Stomach (tissue), 9 donors: ENCODE results near the gene C9. TPM values are rescaled to one million over a fixed set of nuclear protein-coding genes. Genes with fewer than 3 reads are reported as not detected.

Source experiments
- DNase-seq, 2 donors: peaks; one replicate each; pipeline versions ENCODE4 v3.0.0 to v3.0.0-alpha.2; 2013 to 2019
- H3K27ac ChIP-seq, 5 donors: fragments of 200-600 bp in 4 of 5; sonication (generic) in 4 of 5; one replicate each; pipeline ENCODE4 v1.5.1; 2013 to 2019; ENCODE audit warnings: mild to moderate bottlenecking in 1 of 5, moderate library complexity in 1 of 5
- H3K27me3 ChIP-seq, 3 donors: fragments of 200-600 bp; sonication (generic); one replicate each; pipeline ENCODE4 v1.5.1; 2017 to 2019; ENCODE audit warnings: mixed run types in 1 of 3
- H3K36me3 ChIP-seq, 4 donors: fragments of 200-600 bp; sonication (generic); 1 replicate in 3 of 4; 2 replicates in 1 of 4; pipeline ENCODE4 v1.5.1; 2016 to 2019
- H3K4me1 ChIP-seq, 4 donors: fragments of 200-600 bp; sonication (generic); one replicate each; pipeline ENCODE4 v1.5.1; 2016 to 2019
- H3K4me3 ChIP-seq, 4 donors: fragments of 200-600 bp; sonication (generic) in 3 of 4; one replicate each; pipeline ENCODE4 v1.5.1; 2016 to 2019; ENCODE audit warnings: mild to moderate bottlenecking in 1 of 4
- H3K9me3 ChIP-seq, 4 donors: fragments of 200-600 bp; sonication (generic); one replicate each; pipeline ENCODE4 v1.5.1; 2016 to 2019
- EP300 ChIP-seq: sonication (generic); formaldehyde crosslinking; IDR thresholded peaks from one replicate; pipeline ENCODE4 v1.6.1; 2017; ENCODE audit warnings: antibody characterized with exemption
- POLR2A ChIP-seq, 4 donors: fragments of 450-650 bp; IDR thresholded peaks; one replicate each; pipeline ENCODE4 v1.6.1; 2016; ENCODE audit warnings: antibody characterized with exemption in 4 of 4, control low read depth in 2 of 4, mild to moderate bottlenecking in 1 of 4, moderate library complexity in 1 of 4
- POLR2AphosphoS5 ChIP-seq, 3 donors: sonication (generic); formaldehyde crosslinking; IDR thresholded peaks; one replicate each; pipeline ENCODE4 v1.6.1; 2016; ENCODE audit warnings: antibody characterized with exemption in 3 of 3
- WGBS, 5 donors: extraction: QIAGEN DNeasy Blood & Tissue Kit in 3 of 5; methylation state at CpG; one replicate each; pipeline versions ENCODE4 v1.1.5 to v1.1.7; 2013 to 2018; 5-methylcytosine and 5-hydroxymethylcytosine counted together
- intact Hi-C: fragments of 100-400 bp; cut with DNase I; formaldehyde crosslinking; loops from one replicate; pipeline ENCODE4 v1.15.1; 2023; ENCODE audit warnings: low total_unique reads
- polyA plus RNA-seq, 3 donors: library from polyadenylated mRNA; stranded (reverse); fragments of 200-250 nt; gene quantifications; one replicate each; pipeline ENCODE4 v1.2.3, GENCODE V29; 2013
- total RNA-seq, 5 donors: library from RNA; depleted of rRNA; stranded (reverse); fragments of >200 nt; gene quantifications; one replicate each; pipeline versions ENCODE4 v1.1.0 to v1.2.3, GENCODE V29; 2014 to 2016
- TF ChIP-seq, protein P1 (sequence below), 7 experiments: fragments of 450-650 bp in 4 of 7; fragments of 200-600 bp in 3 of 7; sonication (generic) in 3 of 7; IDR thresholded peaks; one replicate each; pipeline ENCODE4 v1.5.1; 2016 to 2019; ENCODE audit warnings: antibody characterized with exemption in 7 of 7, control low read depth in 2 of 7, mild to moderate bottlenecking in 1 of 7
- donor health status: healthy with polysubstance abuse.
- donor health status: Bipolar disorder and iron deficiency.
- donor health status: healthy.

Gene C9
- total and polyA plus RNA-seq, 8 donors = not detected

- H3K4me1 ChIP-seq = no peaks in the 10 kb centered on the region
- 62 to 78% (median 74%) methylated on average over 3 of the region's 3 CpGs for WGBS, 5 donors
Observed at GRCh38 chr5:39379693-39380092, 15.4 kb upstream of the C9 start.

DNA sequence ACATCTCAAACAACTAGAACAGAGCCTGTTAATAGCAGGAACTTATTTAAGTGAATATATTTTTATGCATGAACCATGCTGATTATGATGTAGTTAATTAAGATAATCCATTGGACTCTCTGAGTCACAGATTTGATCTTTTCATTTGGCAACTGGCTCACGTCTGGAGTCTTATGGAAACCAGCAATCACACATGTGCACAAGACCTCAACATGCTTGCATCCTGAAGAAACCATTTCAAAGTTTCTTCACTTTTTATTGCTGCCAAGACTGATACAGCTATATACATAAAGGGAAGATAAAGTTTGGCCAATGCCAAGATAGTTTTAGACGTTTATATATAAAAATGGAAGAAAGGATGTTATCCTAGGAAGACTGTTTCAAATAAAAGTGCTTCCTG is 13.3 kb upstream of the C9 start:
- WGBS, 5 donors = 31 to 54% (median 43%) methylated on average over 2 of the region's 2 CpGs
- DNase-seq = no peak
- H3K27ac ChIP-seq = no peak overlapping the region
- intact Hi-C loops = loop anchor here (5.0 kb wide), 1 partner anchor 170 kb away; no protein-coding TSS in a partner anchor
- no peaks in the 10 kb centered on the region for H3K4me1 ChIP-seq
- no peaks in the 10 kb centered on the region for H3K27me3 ChIP-seq
- TF ChIP-seq POLR2A (IDR thresholded peaks at IDR 0.05) (no peak), POLR2AphosphoS5 (IDR thresholded peaks at IDR 0.05) (no peak), EP300 (no peak)
- TF ChIP-seq, protein P1, sequence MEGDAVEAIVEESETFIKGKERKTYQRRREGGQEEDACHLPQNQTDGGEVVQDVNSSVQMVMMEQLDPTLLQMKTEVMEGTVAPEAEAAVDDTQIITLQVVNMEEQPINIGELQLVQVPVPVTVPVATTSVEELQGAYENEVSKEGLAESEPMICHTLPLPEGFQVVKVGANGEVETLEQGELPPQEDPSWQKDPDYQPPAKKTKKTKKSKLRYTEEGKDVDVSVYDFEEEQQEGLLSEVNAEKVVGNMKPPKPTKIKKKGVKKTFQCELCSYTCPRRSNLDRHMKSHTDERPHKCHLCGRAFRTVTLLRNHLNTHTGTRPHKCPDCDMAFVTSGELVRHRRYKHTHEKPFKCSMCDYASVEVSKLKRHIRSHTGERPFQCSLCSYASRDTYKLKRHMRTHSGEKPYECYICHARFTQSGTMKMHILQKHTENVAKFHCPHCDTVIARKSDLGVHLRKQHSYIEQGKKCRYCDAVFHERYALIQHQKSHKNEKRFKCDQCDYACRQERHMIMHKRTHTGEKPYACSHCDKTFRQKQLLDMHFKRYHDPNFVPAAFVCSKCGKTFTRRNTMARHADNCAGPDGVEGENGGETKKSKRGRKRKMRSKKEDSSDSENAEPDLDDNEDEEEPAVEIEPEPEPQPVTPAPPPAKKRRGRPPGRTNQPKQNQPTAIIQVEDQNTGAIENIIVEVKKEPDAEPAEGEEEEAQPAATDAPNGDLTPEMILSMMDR (IDR thresholded peaks at IDR 0.05) = no peak
- H3K36me3 ChIP-seq = peaks cover 4 to 69% (median 54%) of the 10 kb centered on the region in 4 donors
- no peak overlapping the region for H3K4me3 ChIP-seq
- H3K9me3 ChIP-seq = no peaks in the 10 kb centered on the region

More at GRCh38 chr5:39379693-39380092, 15.4 kb upstream of the C9 start:
- intact Hi-C loops = loop anchor here (5.0 kb wide), 1 partner anchor 168 kb away; no protein-coding TSS in a partner anchor
- peak in 1 of 2 donors; percentile 58 for DNase-seq
- TF ChIP-seq POLR2A (IDR thresholded peaks at IDR 0.05) (no peak), POLR2AphosphoS5 (IDR thresholded peaks at IDR 0.05) (no peak), EP300 (no peak)
- TF ChIP-seq, protein P1 (IDR thresholded peaks at IDR 0.05) = no peak
- no peaks in the 10 kb centered on the region for H3K27me3 ChIP-seq
- no peaks in the 10 kb centered on the region for H3K9me3 ChIP-seq
- H3K36me3 ChIP-seq = peaks cover 4 to 58% (median 41%) of the 10 kb centered on the region in 4 donors
- no peak overlapping the region for H3K4me3 ChIP-seq
- H3K27ac ChIP-seq = peak overlapping the region in 1 of 5 donors; percentile 43

DNA sequence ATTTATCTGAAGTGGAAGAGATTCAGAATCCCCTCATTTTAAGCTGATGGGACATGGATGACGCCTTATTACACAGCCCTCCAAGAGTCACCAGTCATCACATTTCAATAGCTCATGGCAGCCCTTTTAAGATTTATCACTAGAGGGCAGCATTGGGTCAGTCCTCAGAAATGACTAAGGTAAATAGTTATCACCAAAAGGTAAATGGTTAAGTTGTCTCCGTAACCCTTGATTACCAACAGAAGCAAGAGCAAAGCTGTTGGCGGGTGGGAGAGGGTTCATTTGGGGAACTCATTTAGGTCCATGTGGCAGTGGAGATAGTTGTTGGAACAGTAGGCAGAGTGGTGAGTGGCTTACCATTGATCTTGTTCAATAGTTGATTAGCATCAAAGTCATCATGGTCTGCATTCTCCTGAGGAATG is 12.0 kb upstream of the C9 start:
- 25 to 46% (median 36%) methylated on average over 3 of the region's 3 CpGs for WGBS, 5 donors
- Histone ChIP-seq H3K9me3 (no peaks in the 10 kb centered on the region), H3K27ac (no peak overlapping the region), H3K36me3 (peaks cover 0 to 62% (median 49%) of the 10 kb centered on the region in 4 donors), H3K27me3 (no peaks in the 10 kb centered on the region), H3K4me3 (no peak overlapping the region), H3K4me1 (no peaks in the 10 kb centered on the region)
- intact Hi-C loops = loop anchor here (5.0 kb wide), 1 partner anchor 171 kb away; no protein-coding TSS in a partner anchor
- TF ChIP-seq POLR2A (IDR thresholded peaks at IDR 0.05) = no peak
- no peak for TF ChIP-seq EP300
- TF ChIP-seq POLR2AphosphoS5 (IDR thresholded peaks at IDR 0.05) = peak in 1 of 3 donors; percentile 23
- TF ChIP-seq, protein P1 (IDR thresholded peaks at IDR 0.05) = peak in 5 of 7 experiments; percentile 32 to 72 (median 61)
- DNase-seq = peak in 1 of 2 donors; percentile 78

- intact Hi-C loops = no loop called here
- Histone ChIP-seq H3K4me3 (no peak overlapping the region), H3K27ac (peak overlapping the region in 2 of 5 donors; percentile 4 to 33), H3K9me3 (no peaks in the 10 kb centered on the region), H3K27me3 (no peaks in the 10 kb centered on the region), H3K4me1 (peaks cover 4 to 13% (median 7%) of the 10 kb centered on the region in 4 donors), H3K36me3 (peaks cover 0 to 63% (median 51%) of the 10 kb centered on the region in 4 donors)
- TF ChIP-seq EP300 (no peak), POLR2A (IDR thresholded peaks at IDR 0.05) (no peak), POLR2AphosphoS5 (IDR thresholded peaks at IDR 0.05) (no peak)
- TF ChIP-seq, protein P1 (IDR thresholded peaks at IDR 0.05) = no peak
- 56 to 82% (median 70%) methylated on average over 2 of the region's 2 CpGs for whole genome bisulfite sequencing, 5 donors
- DNase-seq = peak in 1 of 2 donors; percentile 26
Observed at GRCh38 chr5:39373791-39374190, 9.5 kb upstream of the C9 start.
